ENCODE measurements around the gene PLEK. TPM values are rescaled to one million over a fixed set of nuclear protein-coding genes. Genes with fewer than 3 reads are reported as not detected.
A peak's percentile ranks its signal among the peaks of the same experiment; 100 is the strongest.

PLEK gene
- total and polyA plus RNA-seq, 2 donors: 35.3 to 41.3 TPM

DNA sequence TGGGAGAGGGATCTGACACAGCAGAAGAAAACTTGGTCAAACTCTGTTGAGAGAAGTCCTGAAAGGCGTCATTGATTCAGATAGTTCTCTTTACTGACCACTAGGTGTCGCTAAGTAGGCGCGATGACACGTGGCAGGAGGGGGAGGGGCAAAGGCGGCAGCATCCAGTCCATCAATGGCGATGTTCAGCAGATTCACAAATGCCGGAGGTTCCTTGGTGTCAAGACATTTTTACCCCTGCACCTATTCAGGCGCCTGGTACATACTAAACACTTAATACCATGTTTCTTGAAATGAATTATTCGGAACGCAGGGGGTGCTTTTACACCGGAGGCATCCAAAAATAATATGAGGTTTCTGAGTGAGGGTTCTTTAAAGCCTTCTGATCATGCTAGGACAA is 3.0 kb upstream of the PLEK start:
- no peak overlapping the region for H3K27ac ChIP-seq (ENCODE audit: low read depth in 1 of 2, low read length in 1 of 2)
- 13% methylated on average over 12 of the region's 12 CpGs for WGBS
- DNase-seq (ENCODE audit: low read depth in 6 of 9, low spot score in 9 of 9): peak; percentile 43 to 87 (median 74)
- no peaks in the 10 kb centered on the region for H3K27me3 ChIP-seq (ENCODE audit: control insufficient read depth in 2 of 2, insufficient read depth in 1 of 2, low read length in 1 of 2)
- peaks cover 0 to 13% of the 10 kb centered on the region in 2 donors for H3K4me1 ChIP-seq (ENCODE audit: control insufficient read depth in 2 of 2, insufficient read depth in 2 of 2, low read length in 2 of 2)
- H3K36me3 ChIP-seq (ENCODE audit: control insufficient read depth in 2 of 2, insufficient read depth in 2 of 2, low read length in 1 of 2): no peaks in the 10 kb centered on the region
- no peak overlapping the region for H3K4me3 ChIP-seq (ENCODE audit: low read length in 2 of 2)
- no peaks in the 10 kb centered on the region for H3K9me3 ChIP-seq (ENCODE audit: control insufficient read depth in 2 of 2, insufficient read depth in 1 of 2, low read length in 1 of 2)

DNA sequence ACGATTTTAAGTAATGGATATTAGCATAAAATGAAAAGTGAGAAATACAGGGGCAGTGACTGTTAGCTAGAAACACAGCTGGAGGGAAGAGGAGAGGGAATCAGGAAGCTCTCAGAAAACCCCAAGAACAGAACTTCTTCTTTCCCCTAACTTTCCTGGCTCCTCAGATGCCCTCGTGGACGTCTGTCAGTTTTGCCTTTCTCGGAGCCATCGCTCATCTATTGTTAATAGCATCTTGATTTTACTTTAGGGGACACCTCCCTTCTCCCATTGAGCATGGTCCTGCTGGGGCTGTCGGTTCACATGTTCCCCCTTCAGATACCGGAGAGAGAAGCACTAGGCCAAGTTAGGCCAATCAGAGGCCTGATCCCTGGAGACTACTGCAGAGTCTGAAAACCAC is 2.3 kb upstream of the PLEK start:
- Histone ChIP-seq H3K27ac (ENCODE audit: low read depth in 1 of 2, low read length in 1 of 2) (no peak overlapping the region), H3K36me3 (ENCODE audit: control insufficient read depth in 2 of 2, insufficient read depth in 2 of 2, low read length in 1 of 2) (no peaks in the 10 kb centered on the region), H3K4me3 (ENCODE audit: low read length in 2 of 2) (no peak overlapping the region), H3K27me3 (ENCODE audit: control insufficient read depth in 2 of 2, insufficient read depth in 1 of 2, low read length in 1 of 2) (no peaks in the 10 kb centered on the region), H3K4me1 (ENCODE audit: control insufficient read depth in 2 of 2, insufficient read depth in 2 of 2, low read length in 2 of 2) (peaks cover 0 to 13% of the 10 kb centered on the region in 2 donors), H3K9me3 (ENCODE audit: control insufficient read depth in 2 of 2, insufficient read depth in 1 of 2, low read length in 1 of 2) (no peaks in the 10 kb centered on the region)
- DNase-seq (ENCODE audit: low read depth in 6 of 9, low spot score in 9 of 9): no peak
- WGBS: 56% methylated on average over 7 of the region's 7 CpGs

DNA sequence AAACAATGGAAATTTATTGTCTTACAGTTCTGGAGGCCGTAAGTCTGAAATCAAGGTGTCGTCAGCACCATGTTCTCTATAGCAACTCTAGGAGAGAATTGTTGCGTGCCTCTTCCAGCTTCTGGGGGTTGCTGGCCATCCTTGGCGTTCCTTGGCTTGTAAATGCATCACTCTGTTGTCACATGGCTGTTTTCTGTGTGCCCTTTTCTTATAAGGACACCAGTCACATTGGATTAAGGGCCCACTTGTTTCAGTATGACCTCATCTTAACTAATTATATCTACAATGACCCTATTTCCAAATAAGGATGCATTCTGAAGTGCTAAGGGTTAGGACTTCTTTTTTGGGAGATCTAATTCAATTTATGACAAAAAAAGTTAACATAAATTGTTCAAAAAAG is 1.4 kb upstream of the PLEK start:
- no peak overlapping the region for H3K27ac ChIP-seq (ENCODE audit: low read depth in 1 of 2, low read length in 1 of 2)
- DNase-seq (ENCODE audit: low read depth in 6 of 9, low spot score in 9 of 9): no peak
- no peaks in the 10 kb centered on the region for H3K36me3 ChIP-seq (ENCODE audit: control insufficient read depth in 2 of 2, insufficient read depth in 2 of 2, low read length in 1 of 2)
- no peak overlapping the region for H3K4me3 ChIP-seq (ENCODE audit: low read length in 2 of 2)
- H3K4me1 ChIP-seq (ENCODE audit: control insufficient read depth in 2 of 2, insufficient read depth in 2 of 2, low read length in 2 of 2): peaks cover 0 to 17% of the 10 kb centered on the region in 2 donors
- no peaks in the 10 kb centered on the region for H3K27me3 ChIP-seq (ENCODE audit: control insufficient read depth in 2 of 2, insufficient read depth in 1 of 2, low read length in 1 of 2)
- WGBS: 97% methylated on average over 4 of the region's 4 CpGs
- H3K9me3 ChIP-seq (ENCODE audit: control insufficient read depth in 2 of 2, insufficient read depth in 1 of 2, low read length in 1 of 2): no peaks in the 10 kb centered on the region

DNA sequence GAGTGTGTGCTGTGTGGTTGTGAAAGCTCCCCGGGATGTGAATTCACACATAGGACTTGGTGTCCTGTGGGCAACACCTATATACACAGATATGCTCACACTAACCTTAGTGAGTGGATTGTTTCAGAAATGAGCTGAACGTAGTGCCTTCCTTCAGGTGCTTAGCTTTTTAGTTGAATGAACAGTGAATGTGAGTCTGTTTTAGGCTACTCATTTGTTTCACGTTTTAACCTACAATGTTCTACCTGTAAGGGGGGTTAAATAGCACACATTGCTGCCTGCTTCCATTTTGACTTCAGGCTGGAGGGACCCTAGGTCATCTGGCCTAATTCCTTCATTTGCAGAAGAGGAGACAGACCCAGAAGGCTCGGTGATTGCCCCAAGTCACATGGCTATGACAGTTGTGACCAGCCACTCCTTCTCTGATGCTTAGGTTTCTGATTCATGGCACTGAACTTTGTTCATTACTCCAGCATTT is 1.0 kb downstream of the PLEK start:
- Histone ChIP-seq H3K27me3 (ENCODE audit: control insufficient read depth in 2 of 2, insufficient read depth in 1 of 2, low read length in 1 of 2) (no peaks in the 10 kb centered on the region), H3K4me3 (ENCODE audit: low read length in 2 of 2) (peak overlapping the region in 1 of 2 donors; percentile 34), H3K27ac (ENCODE audit: low read depth in 1 of 2, low read length in 1 of 2) (peak overlapping the region in 1 of 2 donors; percentile 42), H3K9me3 (ENCODE audit: control insufficient read depth in 2 of 2, insufficient read depth in 1 of 2, low read length in 1 of 2) (no peaks in the 10 kb centered on the region), H3K36me3 (ENCODE audit: control insufficient read depth in 2 of 2, insufficient read depth in 2 of 2, low read length in 1 of 2) (no peaks in the 10 kb centered on the region), H3K4me1 (ENCODE audit: control insufficient read depth in 2 of 2, insufficient read depth in 2 of 2, low read length in 2 of 2) (peaks cover 0 to 17% of the 10 kb centered on the region in 2 donors)
- 15% methylated on average over 4 of the region's 4 CpGs for WGBS
- DNase-seq (ENCODE audit: low read depth in 6 of 9, low spot score in 9 of 9): no peak

DNA sequence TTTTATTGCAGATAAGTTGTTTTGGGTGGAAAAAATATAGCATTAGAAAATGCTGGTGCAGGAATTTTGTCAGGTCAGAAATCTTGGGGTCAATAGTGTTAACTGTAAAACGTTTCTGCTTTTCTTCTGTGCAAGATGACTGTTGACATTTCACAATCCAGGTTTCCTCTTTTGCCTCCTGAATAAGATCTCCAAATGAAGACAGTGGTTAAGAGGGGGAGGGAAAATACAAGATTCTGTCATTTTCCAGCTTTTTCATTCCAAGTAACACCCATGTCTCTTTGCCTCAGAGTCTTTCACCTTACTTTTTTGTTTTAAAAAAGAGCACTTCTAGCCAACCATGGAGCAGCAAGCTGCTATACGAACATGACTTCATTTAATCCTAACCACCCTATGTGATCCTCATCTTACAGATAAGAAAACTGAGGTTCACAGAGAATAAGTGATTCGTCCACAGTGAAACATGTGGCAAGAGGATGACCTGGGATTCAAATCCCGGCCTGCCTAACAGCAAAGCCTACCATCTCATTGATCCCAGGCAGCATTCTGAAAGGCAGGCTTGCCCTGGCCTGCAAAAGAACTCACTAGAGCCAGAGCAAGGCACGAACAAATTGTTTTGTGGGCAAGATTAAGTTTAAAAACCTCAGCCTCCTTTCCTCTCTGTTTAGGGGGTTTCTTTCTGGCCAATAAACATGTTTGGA is 3.0 kb downstream of the PLEK start:
- no peak for DNase-seq (ENCODE audit: low read depth in 6 of 9, low spot score in 9 of 9)
- peak overlapping the region; percentile 25 to 68 for H3K27ac ChIP-seq (ENCODE audit: low read depth in 1 of 2, low read length in 1 of 2)
- H3K36me3 ChIP-seq (ENCODE audit: control insufficient read depth in 2 of 2, insufficient read depth in 2 of 2, low read length in 1 of 2): no peaks in the 10 kb centered on the region
- H3K4me1 ChIP-seq (ENCODE audit: control insufficient read depth in 2 of 2, insufficient read depth in 2 of 2, low read length in 2 of 2): peaks cover 0 to 16% of the 10 kb centered on the region in 2 donors
- H3K4me3 ChIP-seq (ENCODE audit: low read length in 2 of 2): no peak overlapping the region
- no peaks in the 10 kb centered on the region for H3K27me3 ChIP-seq (ENCODE audit: control insufficient read depth in 2 of 2, insufficient read depth in 1 of 2, low read length in 1 of 2)
- WGBS: 48% methylated on average over 5 of the region's 5 CpGs
- no peaks in the 10 kb centered on the region for H3K9me3 ChIP-seq (ENCODE audit: control insufficient read depth in 2 of 2, insufficient read depth in 1 of 2, low read length in 1 of 2)

DNA sequence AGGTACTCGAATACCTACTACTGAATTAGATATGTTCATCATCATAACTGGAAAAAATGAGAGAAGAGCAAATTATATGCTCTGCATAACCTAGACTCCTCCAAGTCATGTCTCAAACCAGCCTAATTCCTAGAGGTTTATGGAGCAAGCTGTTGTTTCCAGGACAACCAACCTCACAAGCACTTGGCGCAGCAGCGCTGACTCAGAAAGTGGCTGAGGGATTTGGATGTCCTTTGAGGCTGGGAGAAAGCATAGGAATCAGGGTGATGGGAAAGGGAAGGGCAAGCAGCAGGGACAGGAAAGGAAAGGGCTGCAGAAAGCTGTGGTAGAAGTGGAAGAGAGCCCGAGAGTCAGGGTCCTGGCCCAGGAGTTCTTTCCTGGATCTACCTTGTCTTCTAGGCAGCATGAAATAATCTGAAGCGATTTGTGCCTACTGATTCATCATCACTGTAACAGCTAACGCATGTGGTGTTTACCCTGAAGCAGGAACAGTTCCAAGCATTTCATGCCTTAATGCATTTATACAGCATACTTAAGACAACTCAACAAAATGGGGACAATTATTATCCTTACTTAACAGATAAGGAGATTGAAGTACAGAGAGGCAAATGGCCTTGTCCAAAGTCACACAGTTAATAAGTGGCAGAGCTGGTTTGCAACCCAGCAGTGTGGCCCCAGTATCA is 3.7 kb downstream of the PLEK start:
- Histone ChIP-seq H3K4me3 (ENCODE audit: low read length in 2 of 2) (no peak overlapping the region), H3K4me1 (ENCODE audit: control insufficient read depth in 2 of 2, insufficient read depth in 2 of 2, low read length in 2 of 2) (peaks cover 0 to 16% of the 10 kb centered on the region in 2 donors), H3K9me3 (ENCODE audit: control insufficient read depth in 2 of 2, insufficient read depth in 1 of 2, low read length in 1 of 2) (no peaks in the 10 kb centered on the region), H3K27me3 (ENCODE audit: control insufficient read depth in 2 of 2, insufficient read depth in 1 of 2, low read length in 1 of 2) (no peaks in the 10 kb centered on the region), H3K36me3 (ENCODE audit: control insufficient read depth in 2 of 2, insufficient read depth in 2 of 2, low read length in 1 of 2) (no peaks in the 10 kb centered on the region), H3K27ac (ENCODE audit: low read depth in 1 of 2, low read length in 1 of 2) (peak overlapping the region in 1 of 2 donors; percentile 25)
- no peak for DNase-seq (ENCODE audit: low read depth in 6 of 9, low spot score in 9 of 9)
- WGBS: 93% methylated on average over 6 of the region's 6 CpGs

DNA sequence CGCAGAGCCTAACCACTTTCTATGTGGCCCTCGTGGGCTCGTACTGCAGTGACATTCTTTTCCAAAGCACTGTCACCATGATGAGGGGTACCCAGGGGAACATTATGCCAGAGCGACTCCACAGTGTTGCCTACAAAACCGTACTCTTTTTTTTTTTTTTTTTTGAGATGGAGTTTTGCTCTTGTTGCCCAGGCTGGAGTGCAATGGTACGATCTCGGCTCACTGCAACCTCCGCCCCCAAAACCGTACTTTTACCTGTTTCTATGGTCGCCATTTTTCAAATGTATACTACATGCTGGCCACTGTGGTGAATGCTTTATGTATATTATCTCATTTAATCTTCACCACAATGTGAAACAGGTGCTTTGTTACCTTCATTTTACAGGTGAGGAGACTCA is 4.3 kb downstream of the PLEK start:
- no peak for DNase-seq (ENCODE audit: low read depth in 6 of 9, low spot score in 9 of 9)
- peaks cover 0 to 16% of the 10 kb centered on the region in 2 donors for H3K4me1 ChIP-seq (ENCODE audit: control insufficient read depth in 2 of 2, insufficient read depth in 2 of 2, low read length in 2 of 2)
- H3K27ac ChIP-seq (ENCODE audit: low read depth in 1 of 2, low read length in 1 of 2): no peak overlapping the region
- H3K9me3 ChIP-seq (ENCODE audit: control insufficient read depth in 2 of 2, insufficient read depth in 1 of 2, low read length in 1 of 2): no peaks in the 10 kb centered on the region
- H3K4me3 ChIP-seq (ENCODE audit: low read length in 2 of 2): no peak overlapping the region
- no peaks in the 10 kb centered on the region for H3K27me3 ChIP-seq (ENCODE audit: control insufficient read depth in 2 of 2, insufficient read depth in 1 of 2, low read length in 1 of 2)
- 92% methylated on average over 10 of the region's 10 CpGs for WGBS
- no peaks in the 10 kb centered on the region for H3K36me3 ChIP-seq (ENCODE audit: control insufficient read depth in 2 of 2, insufficient read depth in 2 of 2, low read length in 1 of 2)

DNA sequence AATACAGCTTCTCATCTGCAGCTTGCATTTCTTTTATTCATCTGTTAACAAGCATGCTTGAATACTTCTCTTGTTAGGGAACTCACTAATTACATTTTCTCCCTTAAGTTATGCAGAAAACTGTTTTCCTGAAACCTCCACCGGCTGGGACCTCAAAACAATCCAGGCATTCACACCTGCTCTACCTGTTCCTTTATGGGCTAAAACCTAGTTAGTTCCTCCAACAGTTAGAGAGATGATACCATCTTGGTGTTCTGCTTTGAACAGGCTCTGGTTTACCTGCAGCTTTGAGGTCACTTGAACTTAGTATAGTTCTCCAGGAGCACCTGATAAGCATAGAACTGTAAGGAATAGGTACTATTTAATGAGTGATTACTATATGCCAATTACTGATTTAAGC is 6.1 kb downstream of the PLEK start:
- no peak overlapping the region for H3K27ac ChIP-seq (ENCODE audit: low read depth in 1 of 2, low read length in 1 of 2)
- 24% methylated on average over 1 of the region's 1 CpG for WGBS
- H3K4me1 ChIP-seq (ENCODE audit: control insufficient read depth in 2 of 2, insufficient read depth in 2 of 2, low read length in 2 of 2): peaks cover 0 to 10% of the 10 kb centered on the region in 2 donors
- no peak overlapping the region for H3K4me3 ChIP-seq (ENCODE audit: low read length in 2 of 2)
- H3K27me3 ChIP-seq (ENCODE audit: control insufficient read depth in 2 of 2, insufficient read depth in 1 of 2, low read length in 1 of 2): no peaks in the 10 kb centered on the region
- no peaks in the 10 kb centered on the region for H3K9me3 ChIP-seq (ENCODE audit: control insufficient read depth in 2 of 2, insufficient read depth in 1 of 2, low read length in 1 of 2)
- no peak for DNase-seq (ENCODE audit: low read depth in 6 of 9, low spot score in 9 of 9)
- no peaks in the 10 kb centered on the region for H3K36me3 ChIP-seq (ENCODE audit: control insufficient read depth in 2 of 2, insufficient read depth in 2 of 2, low read length in 1 of 2)

DNA sequence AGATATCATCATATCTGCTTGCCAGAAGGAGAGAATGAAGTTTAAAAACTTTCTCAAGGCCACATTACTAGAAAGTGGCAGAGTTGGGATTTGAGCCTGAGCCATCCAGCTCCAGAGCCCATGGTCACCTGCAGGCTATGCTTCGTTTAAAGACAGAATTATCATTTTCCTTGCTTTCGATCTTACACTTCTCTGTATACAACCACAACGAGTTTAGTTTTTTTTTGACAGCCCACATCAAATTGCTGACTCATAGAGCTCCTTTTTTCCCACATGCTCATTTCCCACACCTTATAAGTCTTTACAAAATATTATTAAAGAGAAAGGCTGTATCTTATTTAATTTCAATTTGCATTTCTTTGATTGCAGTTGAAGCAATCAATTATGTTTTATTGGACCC is 6.5 kb downstream of the PLEK start:
- Histone ChIP-seq H3K4me1 (ENCODE audit: control insufficient read depth in 2 of 2, insufficient read depth in 2 of 2, low read length in 2 of 2) (peaks cover 0 to 7% of the 10 kb centered on the region in 2 donors), H3K27ac (ENCODE audit: low read depth in 1 of 2, low read length in 1 of 2) (no peak overlapping the region), H3K4me3 (ENCODE audit: low read length in 2 of 2) (no peak overlapping the region), H3K27me3 (ENCODE audit: control insufficient read depth in 2 of 2, insufficient read depth in 1 of 2, low read length in 1 of 2) (no peaks in the 10 kb centered on the region), H3K36me3 (ENCODE audit: control insufficient read depth in 2 of 2, insufficient read depth in 2 of 2, low read length in 1 of 2) (no peaks in the 10 kb centered on the region), H3K9me3 (ENCODE audit: control insufficient read depth in 2 of 2, insufficient read depth in 1 of 2, low read length in 1 of 2) (no peaks in the 10 kb centered on the region)
- under 1% methylated on average over 3 of the region's 3 CpGs for WGBS
- no peak for DNase-seq (ENCODE audit: low read depth in 6 of 9, low spot score in 9 of 9)
